Measurements from ENCODE around the gene GIT1.
A peak's percentile ranks its signal among the peaks of the same experiment; 100 is the strongest.

The GIT1 gene

GRCh38 chr17:29620271-29620670, 30.8 kb upstream of the GIT1 start:
- no peak overlapping the region for H3K4me2 ChIP-seq (ENCODE audit: low read depth, low read length, poor library complexity, severe bottlenecking)
- H2AFZ ChIP-seq (ENCODE audit: low read depth, low read length, severe bottlenecking): no peak overlapping the region
- H3K9ac ChIP-seq (ENCODE audit: low read length): no peak overlapping the region
- no peaks in the 10 kb centered on the region for H3K9me2 ChIP-seq (replicated peaks; ENCODE audit: insufficient read depth, low read length)
- no peaks in the 10 kb centered on the region for H4K20me1 ChIP-seq (ENCODE audit: low read depth, low read length)
- no peaks in the 10 kb centered on the region for H3K79me2 ChIP-seq (ENCODE audit: insufficient read depth, low read length)
- H3K36me3 ChIP-seq (ENCODE audit: low read length): no peaks in the 10 kb centered on the region
- no peaks in the 10 kb centered on the region for H3K9me3 ChIP-seq (ENCODE audit: insufficient read depth, low read length)
- no peak overlapping the region for H3K27ac ChIP-seq (ENCODE audit: low read depth, low read length)
- H3F3A ChIP-seq (ENCODE audit: insufficient read depth): peaks cover 10% of the 10 kb centered on the region; the same call in 1 of the 2 replicates
- no peak overlapping the region for H3K4me3 ChIP-seq (ENCODE audit: insufficient read depth, low read length, poor library complexity, severe bottlenecking)
- TF ChIP-seq EZH2phosphoT487 (conservative IDR thresholded peaks at IDR 0.05; ENCODE audit: low read length) (no peak), CTCF (IDR thresholded peaks at IDR 0.05; ENCODE audit: insufficient read depth, low read length, poor library complexity, severe bottlenecking) (no peak)
- H3K27me3 ChIP-seq (ENCODE audit: low read length): no peaks in the 10 kb centered on the region

GRCh38 chr17:29619251-29619650, 29.8 kb upstream of the GIT1 start:
- TF ChIP-seq CTCF (IDR thresholded peaks at IDR 0.05; ENCODE audit: insufficient read depth, low read length, poor library complexity, severe bottlenecking) (peak; percentile 34), EZH2phosphoT487 (conservative IDR thresholded peaks at IDR 0.05; ENCODE audit: low read length) (no peak)
- no peak overlapping the region for H3K4me2 ChIP-seq (ENCODE audit: low read depth, low read length, poor library complexity, severe bottlenecking)

GRCh38 chr17:29618272-29619065, 29.0 kb upstream of the GIT1 start:
- no peak overlapping the region for H3K27ac ChIP-seq (ENCODE audit: low read depth, low read length)
- H3K4me3 ChIP-seq (ENCODE audit: insufficient read depth, low read length, poor library complexity, severe bottlenecking): no peak overlapping the region
- no peaks in the 10 kb centered on the region for H3K9me3 ChIP-seq (ENCODE audit: insufficient read depth, low read length)
- no peaks in the 10 kb centered on the region for H3K27me3 ChIP-seq (ENCODE audit: low read length)
- no peaks in the 10 kb centered on the region for H4K20me1 ChIP-seq (ENCODE audit: low read depth, low read length)
- no peaks in the 10 kb centered on the region for H3K36me3 ChIP-seq (ENCODE audit: low read length)
- 0 out of 2 replicates have a peak overlapping the region, but pooled peaks have one; percentile 51 for H3K9ac ChIP-seq (ENCODE audit: low read length)
- peaks cover 3% of the 10 kb centered on the region; the same call in 1 of the 2 replicates for H3F3A ChIP-seq (ENCODE audit: insufficient read depth)
- TF ChIP-seq EZH2phosphoT487 (conservative IDR thresholded peaks at IDR 0.05; ENCODE audit: low read length) (no peak), CTCF (IDR thresholded peaks at IDR 0.05; ENCODE audit: insufficient read depth, low read length, poor library complexity, severe bottlenecking) (peak; percentile 8)
- no peaks in the 10 kb centered on the region for H3K79me2 ChIP-seq (ENCODE audit: insufficient read depth, low read length)
- H3K9me2 ChIP-seq (replicated peaks; ENCODE audit: insufficient read depth, low read length): no peaks in the 10 kb centered on the region
- peak overlapping the region; percentile 47 for H3K4me2 ChIP-seq (ENCODE audit: low read depth, low read length, poor library complexity, severe bottlenecking)
- H2AFZ ChIP-seq (ENCODE audit: low read depth, low read length, severe bottlenecking): peak overlapping the region; percentile 84

More at GRCh38 chr17:29619251-29619650, 29.8 kb upstream of the GIT1 start:
- no peaks in the 10 kb centered on the region for H3K79me2 ChIP-seq (ENCODE audit: insufficient read depth, low read length)
- H3F3A ChIP-seq (ENCODE audit: insufficient read depth): peaks cover 7% of the 10 kb centered on the region; the same call in 1 of the 2 replicates
- H3K4me3 ChIP-seq (ENCODE audit: insufficient read depth, low read length, poor library complexity, severe bottlenecking): no peak overlapping the region
- H3K9ac ChIP-seq (ENCODE audit: low read length): no peak overlapping the region
- no peak overlapping the region for H2AFZ ChIP-seq (ENCODE audit: low read depth, low read length, severe bottlenecking)
- H3K36me3 ChIP-seq (ENCODE audit: low read length): no peaks in the 10 kb centered on the region
- no peak overlapping the region for H3K27ac ChIP-seq (ENCODE audit: low read depth, low read length)
- H4K20me1 ChIP-seq (ENCODE audit: low read depth, low read length): no peaks in the 10 kb centered on the region
- no peaks in the 10 kb centered on the region for H3K27me3 ChIP-seq (ENCODE audit: low read length)
- H3K9me3 ChIP-seq (ENCODE audit: insufficient read depth, low read length): no peaks in the 10 kb centered on the region
- H3K9me2 ChIP-seq (replicated peaks; ENCODE audit: insufficient read depth, low read length): no peaks in the 10 kb centered on the region
